Measurements from ENCODE around the gene PLIN5. TPM values are rescaled to one million over a fixed set of nuclear protein-coding genes. Genes with fewer than 3 reads are reported as not detected.

The PLIN5 gene
- total and polyA plus RNA-seq, 10 of the 15 experiments (the other 5 are each of a cell fraction or from before 2014, with no cell fraction given), result 0.15 to 0.33 TPM; not detected in 8

DNA sequence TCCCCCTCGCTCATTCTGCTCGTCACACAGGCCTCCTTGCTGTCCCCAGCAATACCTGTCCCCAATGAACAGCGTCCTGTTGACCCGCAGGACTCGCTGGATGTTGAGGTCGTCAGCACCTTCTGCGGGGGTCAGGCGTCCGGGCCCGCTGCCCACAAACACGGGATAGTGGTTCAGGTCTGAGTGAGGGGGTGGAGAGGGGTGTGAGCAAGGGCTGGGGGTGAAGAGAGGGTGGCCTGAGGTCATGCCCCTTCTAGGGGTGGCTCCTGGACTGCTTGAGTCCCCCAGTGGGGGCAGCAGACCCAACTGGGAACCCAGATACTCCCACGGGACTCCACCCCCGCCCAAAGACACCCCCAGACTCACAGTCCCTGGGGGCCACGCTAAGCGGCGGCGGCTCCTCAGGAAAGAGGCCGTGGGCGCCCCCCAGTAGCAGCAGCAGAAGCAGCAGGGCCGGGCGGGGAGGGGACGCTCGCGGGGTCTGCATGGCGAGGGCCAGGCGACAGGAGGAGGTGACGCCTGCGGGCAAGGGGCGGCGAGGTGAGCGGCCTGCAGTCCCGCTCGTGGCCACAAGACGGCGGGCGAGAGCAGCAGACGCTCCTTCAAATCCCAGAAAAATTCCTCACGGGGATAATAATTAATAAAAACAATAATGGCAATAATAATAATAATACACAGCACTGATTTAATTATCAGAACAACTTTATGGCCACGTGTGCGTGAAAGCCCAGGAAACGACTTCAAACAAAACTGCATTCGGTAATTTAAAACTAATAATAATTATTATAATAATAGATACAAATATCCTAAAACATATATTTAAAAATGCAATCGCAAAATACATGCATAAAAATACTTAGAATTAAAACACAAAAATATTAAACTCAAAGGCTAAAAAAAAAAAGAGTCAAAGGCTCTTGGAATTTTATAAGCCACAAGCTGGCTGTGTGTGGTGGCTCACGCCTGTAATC lies 23.2 kb upstream of the PLIN5 start (continued):
- TF ChIP-seq, protein P1, sequence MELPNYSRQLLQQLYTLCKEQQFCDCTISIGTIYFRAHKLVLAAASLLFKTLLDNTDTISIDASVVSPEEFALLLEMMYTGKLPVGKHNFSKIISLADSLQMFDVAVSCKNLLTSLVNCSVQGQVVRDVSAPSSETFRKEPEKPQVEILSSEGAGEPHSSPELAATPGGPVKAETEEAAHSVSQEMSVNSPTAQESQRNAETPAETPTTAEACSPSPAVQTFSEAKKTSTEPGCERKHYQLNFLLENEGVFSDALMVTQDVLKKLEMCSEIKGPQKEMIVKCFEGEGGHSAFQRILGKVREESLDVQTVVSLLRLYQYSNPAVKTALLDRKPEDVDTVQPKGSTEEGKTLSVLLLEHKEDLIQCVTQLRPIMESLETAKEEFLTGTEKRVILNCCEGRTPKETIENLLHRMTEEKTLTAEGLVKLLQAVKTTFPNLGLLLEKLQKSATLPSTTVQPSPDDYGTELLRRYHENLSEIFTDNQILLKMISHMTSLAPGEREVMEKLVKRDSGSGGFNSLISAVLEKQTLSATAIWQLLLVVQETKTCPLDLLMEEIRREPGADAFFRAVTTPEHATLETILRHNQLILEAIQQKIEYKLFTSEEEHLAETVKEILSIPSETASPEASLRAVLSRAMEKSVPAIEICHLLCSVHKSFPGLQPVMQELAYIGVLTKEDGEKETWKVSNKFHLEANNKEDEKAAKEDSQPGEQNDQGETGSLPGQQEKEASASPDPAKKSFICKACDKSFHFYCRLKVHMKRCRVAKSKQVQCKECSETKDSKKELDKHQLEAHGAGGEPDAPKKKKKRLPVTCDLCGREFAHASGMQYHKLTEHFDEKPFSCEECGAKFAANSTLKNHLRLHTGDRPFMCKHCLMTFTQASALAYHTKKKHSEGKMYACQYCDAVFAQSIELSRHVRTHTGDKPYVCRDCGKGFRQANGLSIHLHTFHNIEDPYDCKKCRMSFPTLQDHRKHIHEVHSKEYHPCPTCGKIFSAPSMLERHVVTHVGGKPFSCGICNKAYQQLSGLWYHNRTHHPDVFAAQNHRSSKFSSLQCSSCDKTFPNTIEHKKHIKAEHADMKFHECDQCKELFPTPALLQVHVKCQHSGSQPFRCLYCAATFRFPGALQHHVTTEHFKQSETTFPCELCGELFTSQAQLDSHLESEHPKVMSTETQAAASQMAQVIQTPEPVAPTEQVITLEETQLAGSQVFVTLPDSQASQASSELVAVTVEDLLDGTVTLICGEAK (IDR thresholded peaks at IDR 0.05; ENCODE audit: borderline replicate concordance), result no peak
- no peak for TF ChIP-seq GABPA (IDR thresholded peaks at IDR 0.05; ENCODE audit: low read depth)

DNA sequence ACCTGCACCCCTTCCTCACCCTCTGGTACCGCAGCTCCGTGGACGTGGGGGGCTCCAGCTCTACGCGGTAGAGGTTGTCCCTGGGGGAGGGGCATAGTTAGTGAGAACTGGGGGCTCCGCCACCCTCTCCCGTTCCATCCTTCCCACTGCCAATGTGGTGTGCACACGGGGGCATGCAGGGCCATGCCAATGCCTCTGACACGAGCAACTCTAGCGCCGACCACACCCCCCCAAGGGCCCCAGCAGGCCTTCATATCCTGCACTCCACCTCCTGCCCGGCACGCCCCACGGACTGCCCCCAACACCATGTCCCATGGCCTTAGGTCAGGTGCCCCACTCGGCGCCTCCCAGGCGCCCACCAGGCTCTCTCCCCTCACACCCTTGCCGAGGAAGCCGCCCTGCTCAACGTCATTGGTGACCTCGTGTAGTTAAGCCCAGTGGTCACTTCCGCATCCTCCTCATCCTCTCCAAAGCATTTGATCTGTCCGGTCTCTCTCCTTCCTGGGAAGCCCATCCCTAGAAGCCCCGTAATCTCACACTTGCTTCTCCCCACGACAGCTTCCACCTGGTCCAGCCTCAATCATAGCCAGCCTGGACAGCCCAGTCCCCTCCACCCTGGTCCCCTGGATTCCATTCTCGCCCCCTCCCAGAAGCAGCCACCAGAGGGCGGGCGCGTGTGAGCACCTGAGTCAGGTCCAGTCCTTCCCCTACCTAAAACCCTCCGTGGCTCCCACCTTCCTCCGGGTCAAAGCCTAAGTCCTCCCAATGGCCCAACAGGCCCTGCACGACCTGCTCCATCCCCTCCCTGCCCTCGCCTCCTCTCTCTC lies 22.3 kb upstream of the PLIN5 start:
- Histone ChIP-seq H3K27me3 (replicated peaks in 1 of 2; ENCODE audit: control insufficient read depth in 2 of 2, insufficient read depth in 2 of 2, low read length in 1 of 2) (no peaks in the 10 kb centered on the region), H3K9me3 (replicated peaks; ENCODE audit: control insufficient read depth, insufficient read depth, low read length) (no peaks in the 10 kb centered on the region), H3K36me3 (ENCODE audit: control insufficient read depth in 2 of 2, insufficient read depth in 2 of 2, low read length in 1 of 2) (no peaks in the 10 kb centered on the region), H3K9ac (ENCODE audit: control insufficient read depth, insufficient read depth, low read length) (no peak overlapping the region), H2AFZ (ENCODE audit: control insufficient read depth, low read depth, low read length) (no peak overlapping the region), H3K79me2 (ENCODE audit: control insufficient read depth, insufficient read depth, low read length) (no peaks in the 10 kb centered on the region), H4K20me1 (ENCODE audit: control insufficient read depth, insufficient read depth) (no peaks in the 10 kb centered on the region), H3K27ac (ENCODE audit: control insufficient read depth, insufficient read depth) (no peak overlapping the region), H3K4me1 (ENCODE audit: control insufficient read depth, insufficient read depth, low read length) (no peaks in the 10 kb centered on the region), H3K4me2 (ENCODE audit: control insufficient read depth, insufficient read depth) (no peak overlapping the region), H3K4me3 (no peak overlapping the region)
- RAD21 ChIA-PET (ENCODE audit: unreplicated experiment), result no interaction called here
- 75% methylated on average over 29 of the region's 33 CpGs for WGBS (ENCODE audit: insufficient coverage, insufficient replicate concordance, low lambda C conversion rate, missing lambda C conversion rate)
- POLR2A ChIA-PET, result no interaction called here
- intact Hi-C loops (cut with micrococcal nuclease; ENCODE audit: unreplicated experiment) (no loop called here), in situ Hi-C loops (cut with MboI) (no loop called here)
- CTCF ChIA-PET, result interaction anchor here (1.4 to 2.0 kb wide), 4 partner anchors 10 to 86 kb away, joined by 3 to 10 read pairs (median 4); partner anchors contain the start of gene HDGFL2
- FAIRE-seq (no peak), DNase-seq (ENCODE audit: low read depth, low spot score) (no peak), ATAC-seq (peak; percentile 62)
- BruUV-seq (replicated peaks), result no TSS peak
- TF ChIP-seq CTCF (IDR thresholded peaks at IDR 0.05 in 2 of 3, conservative IDR thresholded peaks at IDR 0.05 in 1 of 3; ENCODE audit: control insufficient read depth in 2 of 3, extremely low read depth in 1 of 3, insufficient read depth in 1 of 3, low read depth in 3 of 3, low read length in 3 of 3), result peak; percentile 11 to 35 (median 32); a peak in 4 of 6 replicates
- no peak for TF ChIP-seq KDM1A (IDR thresholded peaks at IDR 0.05; ENCODE audit: borderline replicate concordance)
- no peak for TF ChIP-seq ELK1 (IDR thresholded peaks at IDR 0.05; ENCODE audit: low read depth, low read length)
- SMC1A ChIA-PET (ENCODE audit: uncharacterized antibody, unreplicated experiment), result no interaction called here
